Endodermal cell (in vitro differentiated cells): ENCODE data around the gene GSTO1. TPM values are rescaled to one million over a fixed set of nuclear protein-coding genes. Genes with fewer than 3 reads are reported as not detected.

Experiments used
- DNase-seq: peaks from one replicate; pipeline ENCODE4 v3.0.0-alpha.2; 2017
- H3K27ac ChIP-seq: 2 replicates; pipeline ENCODE4 v1.5.1; 2013; ENCODE audit warnings: mild to moderate bottlenecking, low read depth, low read length, moderate library complexity
- H3K27me3 ChIP-seq: 2 replicates; pipeline ENCODE4 v1.6.1; 2013; ENCODE audit warnings: mild to moderate bottlenecking, low read length, moderate library complexity; ENCODE audit not compliant: insufficient read depth, control insufficient read depth, poor library complexity, severe bottlenecking
- H3K36me3 ChIP-seq: 2 replicates; pipeline ENCODE4 v1.7.0; 2013; ENCODE audit warnings: mild to moderate bottlenecking, low read length, moderate library complexity; ENCODE audit not compliant: control insufficient read depth, insufficient read depth
- H3K4me1 ChIP-seq: one replicate; pipeline ENCODE4 v1.7.0; 2013; ENCODE audit warnings: low read length; ENCODE audit not compliant: control insufficient read depth, insufficient read depth
- H3K4me3 ChIP-seq: 2 replicates; pipeline ENCODE4 v1.5.1; 2013; ENCODE audit warnings: mild to moderate bottlenecking, low read length, moderate library complexity
- H3K9ac ChIP-seq: 2 replicates; pipeline ENCODE4 v1.6.1; 2013; ENCODE audit warnings: mild to moderate bottlenecking, low read length, moderate library complexity; ENCODE audit not compliant: poor library complexity, severe bottlenecking; ENCODE audit errors: extremely low read depth
- H3K9me3 ChIP-seq: 2 replicates; pipeline ENCODE4 v1.6.1; 2013; ENCODE audit warnings: mild to moderate bottlenecking, low read length, moderate library complexity; ENCODE audit not compliant: control insufficient read depth
- H3K27ac Mint-ChIP-seq: 2 replicates; pipeline ENCODE4 v1.8.0; 2020; ENCODE audit warnings: mixed read lengths
- H3K27me3 Mint-ChIP-seq: 2 replicates; pipeline ENCODE4 v1.8.0; 2021; ENCODE audit warnings: mild to moderate bottlenecking, mixed read lengths; ENCODE audit not compliant: insufficient read depth
- H3K36me3 Mint-ChIP-seq: 2 replicates; pipeline ENCODE4 v1.8.0; 2020; ENCODE audit warnings: low read depth, mixed read lengths
- H3K4me1 Mint-ChIP-seq: 2 replicates; pipeline ENCODE4 v1.8.0; 2020; ENCODE audit warnings: mixed read lengths
- H3K4me3 Mint-ChIP-seq: 2 replicates; pipeline ENCODE4 v1.8.0; 2020; ENCODE audit warnings: mild to moderate bottlenecking, moderate library complexity, mixed read lengths
- H3K9me3 Mint-ChIP-seq: 2 replicates; pipeline ENCODE4 v1.8.0; 2020; ENCODE audit warnings: mild to moderate bottlenecking, mixed read lengths
- CTCF ChIP-seq: fragments of 200-600 bp; sonication (generic); conservative IDR thresholded peaks from 2 replicates; pipeline ENCODE4 v1.5.0; 2021; ENCODE audit warnings: antibody characterized with exemption, mild to moderate bottlenecking
- WGBS, 2 experiments: methylation state at CpG; one replicate each; pipeline versions ENCODE4 v1.1.5 to v1.1.7; 2013; ENCODE audit warnings: missing lambda C conversion rate in 2 of 2, mixed read lengths in 1 of 2; ENCODE audit not compliant: insufficient coverage in 1 of 2, insufficient read length in 1 of 2; 5-methylcytosine and 5-hydroxymethylcytosine counted together
- total RNA-seq, 2 donors: library from RNA; stranded (reverse); fragmentation: NEBNext Ultra II Directional in 1 of 2; extraction: Animal tissue kit (Norgen Biotek cat#: 25700) in 1 of 2; gene quantifications; 2 replicates in 1 of 2; 3 replicates in 1 of 2; pipeline ENCODE4 v1.2.1, GENCODE V29; 2021

GSTO1 gene
- total RNA-seq, 2 donors from 2014 or later = 208 to 223 TPM

DNA sequence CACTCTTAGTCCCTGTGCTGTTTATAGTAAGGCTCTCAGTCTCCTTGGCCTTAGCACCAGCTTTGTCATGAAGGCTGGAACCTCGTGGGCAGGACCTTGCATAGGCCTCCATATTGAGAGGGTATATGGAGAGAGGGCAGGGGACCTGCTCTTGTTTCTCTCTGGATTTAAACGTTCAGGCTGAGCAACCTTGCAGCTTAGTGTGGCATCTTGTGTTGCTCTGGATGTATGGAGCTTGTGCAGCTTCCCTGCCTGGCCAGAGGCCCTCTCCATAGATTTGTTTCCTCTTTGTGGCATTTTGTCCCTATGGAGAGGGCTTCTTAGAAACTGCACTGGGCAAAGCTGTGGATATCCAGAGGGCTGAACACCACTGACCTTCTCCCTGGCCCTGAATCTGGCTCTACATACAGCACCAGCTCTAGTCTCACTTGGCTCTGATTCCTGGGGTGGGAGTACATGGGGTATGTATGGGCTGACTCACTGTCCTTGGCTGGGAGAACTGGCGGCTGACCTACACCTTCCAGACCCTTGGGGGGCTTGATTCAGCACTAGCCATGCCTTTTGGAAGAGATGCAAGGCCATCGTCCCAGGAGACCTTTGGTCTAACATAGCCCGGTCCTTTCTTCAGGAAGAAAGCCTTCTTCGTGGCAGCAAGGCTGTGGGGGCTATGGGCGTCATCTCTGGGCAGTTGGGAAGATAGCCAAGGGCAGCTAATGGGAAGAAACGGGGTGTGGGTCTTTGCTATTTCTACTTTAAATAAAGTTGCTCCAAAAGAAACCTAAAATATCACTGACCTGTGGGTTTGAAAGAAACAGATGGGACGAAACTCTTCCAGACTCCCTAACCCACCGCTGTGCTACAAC is 53.1 kb downstream of the GSTO1 start:
- Mint-ChIP-seq H3K27ac (no peak overlapping the region), H3K27me3 (no peaks in the 10 kb centered on the region), H3K4me3 (no peak overlapping the region), H3K36me3 (peaks cover 8% of the 10 kb centered on the region), H3K9me3 (peaks cover 23% of the 10 kb centered on the region), H3K4me1 (peaks cover 1% of the 10 kb centered on the region)
- 82 to 89% methylated on average over 3 to 10 of the region's 10 CpGs for WGBS, 2 experiments
- no peak for DNase-seq
- Histone ChIP-seq H3K4me3 (no peak overlapping the region), H3K9me3 (peaks cover 19% of the 10 kb centered on the region), H3K4me1 (no peaks in the 10 kb centered on the region), H3K27ac (no peak overlapping the region), H3K27me3 (no peaks in the 10 kb centered on the region), H3K9ac (no peak overlapping the region), H3K36me3 (peaks cover 23% of the 10 kb centered on the region)
- no peak for TF ChIP-seq CTCF

DNA sequence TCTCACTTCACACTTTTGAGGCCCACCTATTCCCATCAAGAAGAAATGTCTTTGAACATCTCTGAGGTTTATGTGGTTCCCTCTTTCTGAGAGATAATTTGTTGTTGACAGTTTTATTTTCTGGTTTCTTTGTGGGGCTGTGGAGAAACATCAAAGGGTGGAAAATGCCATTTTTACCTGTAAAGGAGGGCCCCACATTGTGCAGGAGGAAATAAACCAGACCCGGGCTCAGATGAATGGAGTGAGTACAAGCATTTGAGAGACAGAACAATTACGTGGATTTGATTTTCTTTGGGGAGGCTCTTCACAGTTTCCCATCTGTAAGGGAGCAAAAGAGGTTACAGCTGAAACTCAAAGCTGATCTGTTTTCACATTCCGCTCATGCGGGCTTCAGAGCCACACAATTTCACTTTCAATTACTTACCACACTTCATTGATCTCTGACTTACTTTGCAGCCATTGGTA is 53.8 kb downstream of the GSTO1 start:
- H3K9ac ChIP-seq = no peak overlapping the region
- Mint-ChIP-seq H3K9me3 (peaks cover 16% of the 10 kb centered on the region), H3K27ac (no peak overlapping the region), H3K4me1 (peaks cover 1% of the 10 kb centered on the region), H3K36me3 (peaks cover 8% of the 10 kb centered on the region), H3K4me3 (no peak overlapping the region), H3K27me3 (no peaks in the 10 kb centered on the region)
- H3K36me3 ChIP-seq = peaks cover 29% of the 10 kb centered on the region
- H3K4me1 ChIP-seq = no peaks in the 10 kb centered on the region
- H3K27ac ChIP-seq = no peak overlapping the region
- no peaks in the 10 kb centered on the region for H3K27me3 ChIP-seq
- H3K9me3 ChIP-seq = peaks cover 13% of the 10 kb centered on the region
- DNase-seq = no peak
- WGBS, 2 experiments = 92 to 96% methylated on average over 4 of the region's 4 CpGs
- TF ChIP-seq CTCF = no peak
- H3K4me3 ChIP-seq = no peak overlapping the region

DNA sequence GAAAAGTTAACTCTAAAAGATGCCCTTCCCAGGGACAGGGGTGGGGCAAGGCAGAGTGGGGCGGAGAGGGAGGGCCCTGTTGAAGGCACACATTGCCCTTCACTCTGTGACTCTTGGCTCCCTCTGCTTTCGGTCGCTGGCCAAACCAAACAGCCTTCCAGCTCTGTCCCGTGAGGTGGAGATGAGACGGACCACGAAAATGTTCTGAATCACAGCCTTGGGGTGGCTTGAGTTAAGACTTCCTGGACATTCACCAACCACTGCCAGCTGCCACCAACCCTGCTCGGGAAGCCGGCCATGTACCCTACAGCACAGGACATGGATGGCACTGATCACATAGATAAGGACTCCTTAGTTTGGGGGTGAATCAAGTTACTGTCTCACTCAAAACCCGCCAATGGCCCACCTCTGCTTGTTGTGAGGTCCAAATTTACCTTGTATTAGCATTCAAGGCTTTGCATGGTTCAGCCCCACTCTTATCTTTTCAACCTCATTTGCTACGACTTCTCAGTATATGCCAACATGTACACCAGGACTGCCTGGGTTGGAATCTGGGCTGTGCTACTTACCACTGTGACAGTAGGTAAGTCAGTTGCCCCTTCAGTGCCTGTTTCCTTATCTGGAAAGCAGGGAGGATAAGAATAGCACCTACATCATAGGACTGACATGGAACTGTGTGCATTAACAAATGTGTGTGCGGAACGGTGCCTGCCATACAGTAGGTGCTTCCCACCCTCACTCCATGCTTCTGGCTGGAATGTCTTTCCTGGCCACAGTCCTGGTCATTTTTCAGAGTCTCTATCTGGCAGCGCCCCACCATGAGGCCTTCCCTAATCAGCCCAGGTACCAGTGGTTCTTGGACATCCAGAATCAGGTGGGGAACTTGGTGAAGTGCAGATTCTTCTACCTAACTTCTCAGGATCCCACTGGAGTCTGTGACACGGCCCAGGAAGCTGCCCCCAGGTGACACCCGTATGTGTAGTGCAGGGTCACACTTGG is 55.6 kb downstream of the GSTO1 start:
- Histone ChIP-seq H3K4me1 (no peaks in the 10 kb centered on the region), H3K4me3 (no peak overlapping the region), H3K36me3 (peaks cover 46% of the 10 kb centered on the region), H3K9ac (no peak overlapping the region), H3K27me3 (no peaks in the 10 kb centered on the region), H3K27ac (no peak overlapping the region), H3K9me3 (no peaks in the 10 kb centered on the region)
- WGBS, 2 experiments = 92 to 93% methylated on average over 11 to 15 of the region's 15 CpGs
- no peaks in the 10 kb centered on the region for H3K27me3 Mint-ChIP-seq
- H3K4me3 Mint-ChIP-seq = no peak overlapping the region
- H3K4me1 Mint-ChIP-seq = peaks cover 1% of the 10 kb centered on the region
- H3K36me3 Mint-ChIP-seq = peaks cover 19% of the 10 kb centered on the region
- TF ChIP-seq CTCF = no peak
- no peak for DNase-seq
- no peaks in the 10 kb centered on the region for H3K9me3 Mint-ChIP-seq
- no peak overlapping the region for H3K27ac Mint-ChIP-seq
